Thyroid gland (tissue), 4 donors: ENCODE measurements around the gene RAB38.

Experiments
- POLR2A ChIP-seq, 2 donors: fragments of 450-650 bp; IDR thresholded peaks; one replicate each; pipeline ENCODE4 v1.6.1; 2017; ENCODE audit warnings: antibody characterized with exemption in 2 of 2, mild to moderate bottlenecking in 2 of 2, moderate library complexity in 1 of 2
- TF ChIP-seq, protein P1 (sequence below), 6 experiments: fragments of 200-600 bp in 3 of 6; fragments of 450-650 bp in 3 of 6; sonication (generic) in 3 of 6; IDR thresholded peaks; one replicate each; pipeline ENCODE4 v1.5.1; 2016 to 2019; ENCODE audit warnings: antibody characterized with exemption in 6 of 6, mild to moderate bottlenecking in 2 of 6, inconsistent platforms in 1 of 6, moderate library complexity in 1 of 6

- no peak for TF ChIP-seq POLR2A (IDR thresholded peaks at IDR 0.05)
- TF ChIP-seq, protein P1, sequence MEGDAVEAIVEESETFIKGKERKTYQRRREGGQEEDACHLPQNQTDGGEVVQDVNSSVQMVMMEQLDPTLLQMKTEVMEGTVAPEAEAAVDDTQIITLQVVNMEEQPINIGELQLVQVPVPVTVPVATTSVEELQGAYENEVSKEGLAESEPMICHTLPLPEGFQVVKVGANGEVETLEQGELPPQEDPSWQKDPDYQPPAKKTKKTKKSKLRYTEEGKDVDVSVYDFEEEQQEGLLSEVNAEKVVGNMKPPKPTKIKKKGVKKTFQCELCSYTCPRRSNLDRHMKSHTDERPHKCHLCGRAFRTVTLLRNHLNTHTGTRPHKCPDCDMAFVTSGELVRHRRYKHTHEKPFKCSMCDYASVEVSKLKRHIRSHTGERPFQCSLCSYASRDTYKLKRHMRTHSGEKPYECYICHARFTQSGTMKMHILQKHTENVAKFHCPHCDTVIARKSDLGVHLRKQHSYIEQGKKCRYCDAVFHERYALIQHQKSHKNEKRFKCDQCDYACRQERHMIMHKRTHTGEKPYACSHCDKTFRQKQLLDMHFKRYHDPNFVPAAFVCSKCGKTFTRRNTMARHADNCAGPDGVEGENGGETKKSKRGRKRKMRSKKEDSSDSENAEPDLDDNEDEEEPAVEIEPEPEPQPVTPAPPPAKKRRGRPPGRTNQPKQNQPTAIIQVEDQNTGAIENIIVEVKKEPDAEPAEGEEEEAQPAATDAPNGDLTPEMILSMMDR (IDR thresholded peaks at IDR 0.05), result no peak
Observed at GRCh38 chr11:88206751-88207150, 31.5 kb upstream of the RAB38 start.
